ENCODE results near the gene ACSS3. TPM values are rescaled to one million over a fixed set of nuclear protein-coding genes. Genes with fewer than 3 reads are reported as not detected.
A peak's percentile ranks its signal among the peaks of the same experiment; 100 is the strongest.

Gene ACSS3
- total and polyA plus RNA-seq, 4 experiments from 2014 or later, result not detected

GRCh38 chr12:81128930-81129554, 51.2 kb downstream of the ACSS3 start:
- POLR2A ChIA-PET (ENCODE audit: partially characterized antibody), result no interaction called here
- H3K4me1 ChIP-seq (ENCODE audit: insufficient read depth, low read length), result no peaks in the 10 kb centered on the region
- no peaks in the 10 kb centered on the region for H3K9me3 ChIP-seq (ENCODE audit: control insufficient read depth in 1 of 2, low read length in 2 of 2)
- no peak overlapping the region for H3K27ac ChIP-seq (ENCODE audit: low read depth, low read length)
- no peak for DNase-seq
- Mint-ChIP-seq H3K36me3 (no peaks in the 10 kb centered on the region), H3K9me3 (peaks cover 0 to 23% (median 12%) of the 10 kb centered on the region in 8 donors), H3K4me1 (no peaks in the 10 kb centered on the region), H3K4me3 (no peak overlapping the region), H3K27me3 (no peaks in the 10 kb centered on the region), H3K27ac (no peak overlapping the region)
- CTCF ChIA-PET (ENCODE audit: partially characterized antibody), result no interaction called here
- intact Hi-C loops (cut with micrococcal nuclease), result no loop called here
- no peak overlapping the region for H3K4me3 ChIP-seq (ENCODE audit: low read length in 2 of 2)
- no peaks in the 10 kb centered on the region for H3K27me3 ChIP-seq (ENCODE audit: insufficient read depth, low read length)
- no peaks in the 10 kb centered on the region for H3K36me3 ChIP-seq (ENCODE audit: insufficient read depth, low read length)

- H3K36me3 ChIP-seq (ENCODE audit: insufficient read depth, low read length), result no peaks in the 10 kb centered on the region
- H3K27ac Mint-ChIP-seq, result no peak overlapping the region
- H3K27me3 ChIP-seq (ENCODE audit: insufficient read depth, low read length), result no peaks in the 10 kb centered on the region
- no peaks in the 10 kb centered on the region for H3K27me3 Mint-ChIP-seq
- no peaks in the 10 kb centered on the region for H3K9me3 ChIP-seq (ENCODE audit: control insufficient read depth in 1 of 2, low read length in 2 of 2)
- POLR2A ChIA-PET (ENCODE audit: partially characterized antibody), result no interaction called here
- CTCF ChIA-PET (ENCODE audit: partially characterized antibody), result interaction anchor here (0.8 kb wide), 1 partner anchor 15 kb away, joined by 3 read pairs; no protein-coding TSS in a partner anchor
- peak in 1 of 5 donors; percentile 19 for DNase-seq
- no peaks in the 10 kb centered on the region for H3K36me3 Mint-ChIP-seq
- no peak overlapping the region for H3K27ac ChIP-seq (ENCODE audit: low read depth, low read length)
- H3K4me1 ChIP-seq (ENCODE audit: insufficient read depth, low read length), result no peaks in the 10 kb centered on the region
- no peak overlapping the region for H3K4me3 Mint-ChIP-seq
- H3K9me3 Mint-ChIP-seq, result peaks cover 0 to 12% (median 4%) of the 10 kb centered on the region in 8 donors
- no peak overlapping the region for H3K4me3 ChIP-seq (ENCODE audit: low read length in 2 of 2)
- no peaks in the 10 kb centered on the region for H3K4me1 Mint-ChIP-seq
- intact Hi-C loops (cut with micrococcal nuclease), result no loop called here
Observed at GRCh38 chr12:81136519-81136918, 58.6 kb downstream of the ACSS3 start.

- CTCF ChIA-PET (ENCODE audit: partially characterized antibody), result no interaction called here
- Histone ChIP-seq H3K4me3 (ENCODE audit: low read length in 2 of 2) (no peak overlapping the region), H3K9me3 (ENCODE audit: control insufficient read depth in 1 of 2, low read length in 2 of 2) (no peaks in the 10 kb centered on the region), H3K36me3 (ENCODE audit: insufficient read depth, low read length) (no peaks in the 10 kb centered on the region), H3K27ac (ENCODE audit: low read depth, low read length) (no peak overlapping the region), H3K4me1 (ENCODE audit: insufficient read depth, low read length) (no peaks in the 10 kb centered on the region), H3K27me3 (ENCODE audit: insufficient read depth, low read length) (no peaks in the 10 kb centered on the region)
- Mint-ChIP-seq H3K27me3 (no peaks in the 10 kb centered on the region), H3K4me3 (no peak overlapping the region), H3K36me3 (no peaks in the 10 kb centered on the region), H3K9me3 (peaks cover 0 to 8% (median 2%) of the 10 kb centered on the region in 8 donors), H3K27ac (no peak overlapping the region), H3K4me1 (no peaks in the 10 kb centered on the region)
- intact Hi-C loops (cut with micrococcal nuclease), result no loop called here
- no peak for DNase-seq
- POLR2A ChIA-PET (ENCODE audit: partially characterized antibody), result no interaction called here
Observed at GRCh38 chr12:81137801-81138200, 59.9 kb downstream of the ACSS3 start.

- no peaks in the 10 kb centered on the region for H3K36me3 Mint-ChIP-seq
- no peak overlapping the region for H3K4me3 ChIP-seq (ENCODE audit: low read length in 2 of 2)
- H3K36me3 ChIP-seq (ENCODE audit: insufficient read depth, low read length), result no peaks in the 10 kb centered on the region
- no peaks in the 10 kb centered on the region for H3K9me3 ChIP-seq (ENCODE audit: control insufficient read depth in 1 of 2, low read length in 2 of 2)
- H3K4me1 ChIP-seq (ENCODE audit: insufficient read depth, low read length), result no peaks in the 10 kb centered on the region
- H3K9me3 Mint-ChIP-seq, result peaks cover 0 to 17% (median 3%) of the 10 kb centered on the region in 8 donors
- no peaks in the 10 kb centered on the region for H3K4me1 Mint-ChIP-seq
- intact Hi-C loops (cut with micrococcal nuclease), result no loop called here
- no peak overlapping the region for H3K27ac Mint-ChIP-seq
- H3K27me3 Mint-ChIP-seq, result no peaks in the 10 kb centered on the region
- no peak overlapping the region for H3K27ac ChIP-seq (ENCODE audit: low read depth, low read length)
- no peak for DNase-seq
- H3K27me3 ChIP-seq (ENCODE audit: insufficient read depth, low read length), result no peaks in the 10 kb centered on the region
- CTCF ChIA-PET (ENCODE audit: partially characterized antibody), result no interaction called here
- no peak overlapping the region for H3K4me3 Mint-ChIP-seq
- POLR2A ChIA-PET (ENCODE audit: partially characterized antibody), result no interaction called here
Observed at GRCh38 chr12:81141217-81141616, 63.3 kb downstream of the ACSS3 start.

- Histone ChIP-seq H3K27me3 (ENCODE audit: insufficient read depth, low read length) (no peaks in the 10 kb centered on the region), H3K4me1 (ENCODE audit: insufficient read depth, low read length) (no peaks in the 10 kb centered on the region), H3K9me3 (ENCODE audit: control insufficient read depth in 1 of 2, low read length in 2 of 2) (no peaks in the 10 kb centered on the region), H3K36me3 (ENCODE audit: insufficient read depth, low read length) (no peaks in the 10 kb centered on the region), H3K4me3 (ENCODE audit: low read length in 2 of 2) (no peak overlapping the region), H3K27ac (ENCODE audit: low read depth, low read length) (no peak overlapping the region)
- H3K36me3 Mint-ChIP-seq, result no peaks in the 10 kb centered on the region
- no peak for DNase-seq
- POLR2A ChIA-PET (ENCODE audit: partially characterized antibody), result no interaction called here
- intact Hi-C loops (cut with micrococcal nuclease), result no loop called here
- peaks cover 0 to 21% (median 4%) of the 10 kb centered on the region in 8 donors for H3K9me3 Mint-ChIP-seq
- no peaks in the 10 kb centered on the region for H3K27me3 Mint-ChIP-seq
- no peak overlapping the region for H3K27ac Mint-ChIP-seq
- H3K4me1 Mint-ChIP-seq, result no peaks in the 10 kb centered on the region
- CTCF ChIA-PET (ENCODE audit: partially characterized antibody), result no interaction called here
- no peak overlapping the region for H3K4me3 Mint-ChIP-seq
Observed at GRCh38 chr12:81143057-81143456, 65.2 kb downstream of the ACSS3 start.

GRCh38 chr12:81146228-81147225, 68.6 kb downstream of the ACSS3 start:
- Mint-ChIP-seq H3K4me1 (no peaks in the 10 kb centered on the region), H3K36me3 (no peaks in the 10 kb centered on the region), H3K27ac (no peak overlapping the region), H3K4me3 (no peak overlapping the region), H3K9me3 (peaks cover 0 to 18% (median 4%) of the 10 kb centered on the region in 8 donors), H3K27me3 (no peaks in the 10 kb centered on the region)
- no peak overlapping the region for H3K4me3 ChIP-seq (ENCODE audit: low read length in 2 of 2)
- DNase-seq, result no peak
- intact Hi-C loops (cut with micrococcal nuclease), result no loop called here
- CTCF ChIA-PET (ENCODE audit: partially characterized antibody), result no interaction called here
- H3K9me3 ChIP-seq (ENCODE audit: control insufficient read depth in 1 of 2, low read length in 2 of 2), result no peaks in the 10 kb centered on the region
- no peaks in the 10 kb centered on the region for H3K36me3 ChIP-seq (ENCODE audit: insufficient read depth, low read length)
- no peak overlapping the region for H3K27ac ChIP-seq (ENCODE audit: low read depth, low read length)
- POLR2A ChIA-PET (ENCODE audit: partially characterized antibody), result no interaction called here
- no peaks in the 10 kb centered on the region for H3K4me1 ChIP-seq (ENCODE audit: insufficient read depth, low read length)
- no peaks in the 10 kb centered on the region for H3K27me3 ChIP-seq (ENCODE audit: insufficient read depth, low read length)

- intact Hi-C loops (cut with micrococcal nuclease), result no loop called here
- no peak overlapping the region for H3K4me3 ChIP-seq (ENCODE audit: low read length in 2 of 2)
- H3K27ac Mint-ChIP-seq, result no peak overlapping the region
Observed at GRCh38 chr12:81147292-81147919, 69.5 kb downstream of the ACSS3 start.

More at GRCh38 chr12:81147292-81147919, 69.5 kb downstream of the ACSS3 start:
- Histone ChIP-seq H3K27ac (ENCODE audit: low read depth, low read length) (no peak overlapping the region), H3K9me3 (ENCODE audit: control insufficient read depth in 1 of 2, low read length in 2 of 2) (no peaks in the 10 kb centered on the region), H3K4me1 (ENCODE audit: insufficient read depth, low read length) (no peaks in the 10 kb centered on the region), H3K27me3 (ENCODE audit: insufficient read depth, low read length) (no peaks in the 10 kb centered on the region), H3K36me3 (ENCODE audit: insufficient read depth, low read length) (no peaks in the 10 kb centered on the region)
- no peak overlapping the region for H3K4me3 Mint-ChIP-seq
- POLR2A ChIA-PET (ENCODE audit: partially characterized antibody), result no interaction called here
- no peaks in the 10 kb centered on the region for H3K27me3 Mint-ChIP-seq
- no peaks in the 10 kb centered on the region for H3K4me1 Mint-ChIP-seq
- H3K9me3 Mint-ChIP-seq, result peaks cover 0 to 18% (median 4%) of the 10 kb centered on the region in 8 donors
- CTCF ChIA-PET (ENCODE audit: partially characterized antibody), result no interaction called here
- no peaks in the 10 kb centered on the region for H3K36me3 Mint-ChIP-seq
- no peak for DNase-seq
